IMR-90 (cell line): Measurements from ENCODE around the gene DZIP1L. TPM values are rescaled to one million over a fixed set of nuclear protein-coding genes. Genes with fewer than 3 reads are reported as not detected.

Experiments
- ATAC-seq: fragments of 200-7000 bp; cut with Tn5 transposase; 2 replicates; pipeline ENCODE4 v1.9.1; 2020; ENCODE audit warnings: low read depth, mild to moderate bottlenecking, moderate library complexity
- BruUV-seq: library from RNA; stranded (reverse); fragments of 400-500 nt; replicated peaks from 2 replicates; lab custom pipeline; 2021; lab: Mats Ljungman, UMichigan
- CTCF ChIA-PET: fragments of 300-600 bp; formaldehyde crosslinking; extraction: SDS; loops from one replicate; lab custom pipeline; 2021; ENCODE audit warnings: antibody characterized with exemption; lab: Yijun Ruan, JAX
- POLR2A ChIA-PET: fragments of 300-600 bp; sonication (Branson Sonifier 250); formaldehyde crosslinking; loops from one replicate; lab custom pipeline; 2022; ENCODE audit warnings: antibody characterized with exemption; ENCODE audit not compliant: unreplicated experiment; lab: Charles Lee
- DNase-seq: peaks from one replicate; pipeline ENCODE4 v3.0.0; 2013
- H2AFZ ChIP-seq: replicated peaks from 2 replicates; pipeline ENCODE3; 2013; ENCODE audit warnings: low read length, mild to moderate bottlenecking; ENCODE audit not compliant: poor library complexity
- H2AK5ac ChIP-seq: 2 replicates; pipeline ENCODE4 v1.6.1; 2013; ENCODE audit warnings: low read depth, low read length, inconsistent platforms
- H2AK9ac ChIP-seq: replicated peaks from 2 replicates; pipeline ENCODE3; 2013; ENCODE audit warnings: mild to moderate bottlenecking, low read depth, low read length, moderate library complexity; ENCODE audit not compliant: poor library complexity
- H2BK120ac ChIP-seq: 2 replicates; pipeline ENCODE4 v1.6.1; 2013; ENCODE audit warnings: low read depth, low read length, inconsistent platforms
- H2BK15ac ChIP-seq: 3 replicates; pipeline ENCODE4 v1.6.1; 2013; ENCODE audit warnings: low read depth, low read length, inconsistent platforms
- H2BK20ac ChIP-seq: 2 replicates; pipeline ENCODE4 v1.6.1; 2013; ENCODE audit warnings: low read depth, mild to moderate bottlenecking, inconsistent platforms, low read length, moderate library complexity
- H2BK5ac ChIP-seq: 2 replicates; pipeline ENCODE4 v1.6.1; 2013; ENCODE audit warnings: mild to moderate bottlenecking, low read depth, low read length, inconsistent platforms; ENCODE audit not compliant: poor library complexity, severe bottlenecking
- H3K14ac ChIP-seq: replicated peaks from 2 replicates; pipeline ENCODE4 v1.6.1; 2013; ENCODE audit warnings: low read depth, low read length, inconsistent platforms
- H3K18ac ChIP-seq: 2 replicates; pipeline ENCODE4 v1.6.1; 2013; ENCODE audit warnings: low read depth, low read length, control low read depth
- H3K23ac ChIP-seq: 2 replicates; pipeline ENCODE4 v1.6.1; 2013; ENCODE audit warnings: low read depth, low read length, inconsistent platforms
- H3K27ac ChIP-seq: 2 replicates; pipeline ENCODE4 v1.5.1; 2013; ENCODE audit warnings: mild to moderate bottlenecking, control low read depth, low read length; ENCODE audit not compliant: insufficient read depth
- H3K27me3 ChIP-seq: 2 replicates; pipeline ENCODE4 v1.6.1; 2013; ENCODE audit warnings: low read length; ENCODE audit not compliant: control insufficient read depth, insufficient read depth
- H3K36me3 ChIP-seq: 2 replicates; pipeline ENCODE4 v1.6.1; 2013; ENCODE audit warnings: low read length, mixed read lengths; ENCODE audit not compliant: control insufficient read depth, insufficient read depth
- H3K4ac ChIP-seq: 2 replicates; pipeline ENCODE4 v1.6.1; 2013; ENCODE audit warnings: low read depth, low read length, inconsistent platforms
- H3K4me1 ChIP-seq: 2 replicates; pipeline ENCODE4 v1.6.1; 2013; ENCODE audit warnings: low read length, mixed read lengths; ENCODE audit not compliant: control insufficient read depth, insufficient read depth
- H3K4me2 ChIP-seq: 2 replicates; pipeline ENCODE4 v1.6.1; 2013; ENCODE audit warnings: low read depth, mild to moderate bottlenecking, control low read depth, low read length, moderate library complexity
- H3K4me3 ChIP-seq: 2 replicates; pipeline ENCODE4 v1.5.1; 2013; ENCODE audit warnings: low read depth, mild to moderate bottlenecking, control low read depth, low read length, moderate library complexity; ENCODE audit not compliant: insufficient read depth
- H3K56ac ChIP-seq: 2 replicates; pipeline ENCODE4 v1.6.1; 2013; ENCODE audit warnings: low read length, inconsistent platforms; ENCODE audit not compliant: insufficient read depth; ENCODE audit errors: extremely low read depth
- H3K79me1 ChIP-seq, 2 experiments: 2 replicates each; pipeline ENCODE4 v1.6.1; 2013; ENCODE audit warnings: low read length in 2 of 2, inconsistent platforms in 1 of 2, low read depth in 1 of 2
- H3K9ac ChIP-seq: 2 replicates; pipeline ENCODE4 v1.6.1; 2013; ENCODE audit warnings: low read depth, low read length, control low read depth
- H3K9me1 ChIP-seq: 2 replicates; pipeline ENCODE4 v1.6.1; 2013; ENCODE audit warnings: low read length, inconsistent platforms; ENCODE audit not compliant: insufficient read depth
- H3K9me3 ChIP-seq: 2 replicates; pipeline ENCODE4 v1.6.1; 2013; ENCODE audit warnings: low read length; ENCODE audit not compliant: control insufficient read depth, insufficient read depth
- H4K20me1 ChIP-seq: 2 replicates; pipeline ENCODE4 v1.6.1; 2013; ENCODE audit warnings: low read length, inconsistent platforms; ENCODE audit not compliant: insufficient read depth
- H4K5ac ChIP-seq: 2 replicates; pipeline ENCODE4 v1.6.1; 2013; ENCODE audit warnings: mild to moderate bottlenecking, low read depth, low read length, control low read depth
- H4K8ac ChIP-seq, 2 experiments: 2 replicates each; pipeline ENCODE4 v1.6.1; 2013; ENCODE audit warnings: low read depth in 2 of 2, low read length in 2 of 2, control low read depth in 1 of 2, inconsistent platforms in 1 of 2
- H4K91ac ChIP-seq: 2 replicates; pipeline ENCODE4 v1.6.1; 2013; ENCODE audit warnings: low read depth, low read length, inconsistent platforms; ENCODE audit not compliant: insufficient read depth
- BHLHE40 ChIP-seq: fragments of 150-350 bp; IDR thresholded peaks from 2 replicates; pipeline ENCODE4 v1.6.1; 2016; ENCODE audit warnings: mild to moderate bottlenecking, low read depth, low read length
- CEBPB ChIP-seq: IDR thresholded peaks from 2 replicates; pipeline ENCODE4 v1.6.1; 2012; ENCODE audit warnings: low read depth, low read length, improper control_type of control experiment
- CHD1 ChIP-seq: IDR thresholded peaks from 2 replicates; pipeline ENCODE4 v1.6.1; 2012; ENCODE audit warnings: low read depth, low read length, improper control_type of control experiment
- CTCF ChIP-seq: conservative IDR thresholded peaks from 2 replicates; pipeline ENCODE4 v1.5.1; 2012; ENCODE audit warnings: mild to moderate bottlenecking, low read depth, low read length, improper control_type of control experiment
- ELK1 ChIP-seq: fragments of 150-350 bp; IDR thresholded peaks from 2 replicates; pipeline ENCODE4 v1.6.1; 2016; ENCODE audit warnings: low read depth, mild to moderate bottlenecking, low read length, moderate library complexity, borderline replicate concordance
- FOS ChIP-seq: fragments of 150-350 bp; IDR thresholded peaks from 2 replicates; pipeline ENCODE4 v1.6.1; 2016; ENCODE audit warnings: low read depth, low read length
- MAFK ChIP-seq: IDR thresholded peaks from 2 replicates; pipeline ENCODE4 v1.6.1; 2012; ENCODE audit warnings: low read depth, low read length, improper control_type of control experiment
- MAZ ChIP-seq: IDR thresholded peaks from 2 replicates; pipeline ENCODE4 v1.6.1; 2012; ENCODE audit warnings: low read depth, mild to moderate bottlenecking, low read length, improper control_type of control experiment, moderate library complexity, borderline replicate concordance
- MXI1 ChIP-seq: IDR thresholded peaks from 2 replicates; pipeline ENCODE4 v1.6.1; 2012; ENCODE audit warnings: low read depth, mild to moderate bottlenecking, low read length, moderate library complexity, borderline replicate concordance
- NFE2L2 ChIP-seq: fragments of 150-350 bp; IDR thresholded peaks from 2 replicates; pipeline ENCODE4 v1.6.1; 2016; ENCODE audit warnings: low read depth, mild to moderate bottlenecking, low read length
- POLR2A ChIP-seq: IDR thresholded peaks from 2 replicates; pipeline ENCODE4 v1.6.1; 2012; ENCODE audit warnings: mild to moderate bottlenecking, low read depth, low read length
- RAD21 ChIP-seq: IDR thresholded peaks from 2 replicates; pipeline ENCODE4 v1.6.1; 2012; ENCODE audit warnings: low read length, improper control_type of control experiment
- RCOR1 ChIP-seq: IDR thresholded peaks from 2 replicates; pipeline ENCODE4 v1.6.1; 2012; ENCODE audit warnings: mild to moderate bottlenecking, low read length, improper control_type of control experiment; ENCODE audit not compliant: insufficient replicate concordance
- RFX5 ChIP-seq: IDR thresholded peaks from 2 replicates; pipeline ENCODE4 v1.8.0; 2012; ENCODE audit warnings: low read depth, mild to moderate bottlenecking, low read length, moderate library complexity
- USF2 ChIP-seq: fragments of 150-350 bp; IDR thresholded peaks from 2 replicates; pipeline ENCODE4 v1.6.1; 2017; ENCODE audit warnings: mild to moderate bottlenecking, antibody characterized with exemption, low read length, low read depth
- WGBS, 2 experiments: methylation state at CpG; one replicate each; pipeline versions ENCODE4 v1.1.5 to v1.1.7; 2013; ENCODE audit warnings: missing lambda C conversion rate in 2 of 2; ENCODE audit not compliant: insufficient read length in 1 of 2; ENCODE audit errors: extremely low coverage in 2 of 2; 5-methylcytosine and 5-hydroxymethylcytosine counted together
- dilution Hi-C: fragments of 300-500 bp; cut with HindIII; formaldehyde crosslinking; loops from one replicate; pipeline ENCODE4 v1.14.3; 2018; ENCODE audit warnings: low sequenced_read_pairs; ENCODE audit not compliant: unreplicated experiment
- in situ Hi-C: fragments of 300-500 bp; cut with MboI; formaldehyde crosslinking; loops from 3 replicates; pipeline ENCODE4 v1.14.3; 2019; ENCODE audit warnings: low sequenced_read_pairs, inconsistent platforms, mixed read lengths
- intact Hi-C: fragments of 100-400 bp; cut with micrococcal nuclease; formaldehyde crosslinking; loops from 2 replicates; pipeline ENCODE4 v1.10.0; 2022
- polyA plus RNA-seq, 3 experiments: library from polyadenylated mRNA; depleted of rRNA; stranded (reverse); fragments of >200 nt; gene quantifications; 2 replicates each; pipeline ENCODE4 v1.2.3, GENCODE V29; 2012; ENCODE audit warnings: low replicate concordance in 1 of 3
- total RNA-seq: library from RNA; depleted of rRNA; stranded (reverse); fragments of >200 nt; gene quantifications from 2 replicates; pipeline ENCODE4 v1.2.3, GENCODE V29; 2012

The DZIP1L gene
- total and polyA plus RNA-seq, 2 of the 4 experiments (the other 2 are of a cell fraction), result 12.9 to 14.7 TPM

GRCh38 chr3:138127636-138128365 lies 12.4 kb upstream of the DZIP1L start:
- H3K4me3 ChIP-seq, result no peak overlapping the region
- ChIA-PET POLR2A (interaction anchor here (0.6 kb wide), 1 partner anchor 13 kb away, joined by 3 read pairs; no protein-coding TSS in a partner anchor), CTCF (interaction anchor here (1.1 kb wide), 1 partner anchor 28 kb away, joined by 3 read pairs; no protein-coding TSS in a partner anchor)
- H3K14ac ChIP-seq, result no peak overlapping the region
- H3K9ac ChIP-seq, result no peak overlapping the region
- no peak overlapping the region for H2AK5ac ChIP-seq
- H2BK15ac ChIP-seq, result no peak overlapping the region
- dilution Hi-C loops, result no loop called here
- no peak overlapping the region for H3K18ac ChIP-seq
- ATAC-seq, result no peak
- H4K8ac ChIP-seq, result no peak overlapping the region
- H3K27me3 ChIP-seq, result peaks cover 6% of the 10 kb centered on the region
- H4K91ac ChIP-seq, result no peak overlapping the region
- no peak for DNase-seq
- no peak overlapping the region for H4K5ac ChIP-seq
- H3K4ac ChIP-seq, result no peak overlapping the region
- H2AK9ac ChIP-seq, result no peak overlapping the region
- no TSS peak for BruUV-seq
- H3K4me2 ChIP-seq, result no peak overlapping the region
- no peak overlapping the region for H3K23ac ChIP-seq
- 83% methylated on average over 1 of the region's 1 CpG; no CpG with 5 or more reads in 1 of the 2 experiments for WGBS, 2 experiments
- no peak overlapping the region for H2BK5ac ChIP-seq
- no peaks in the 10 kb centered on the region for H3K79me1 ChIP-seq
- H3K9me1 ChIP-seq, result peaks cover 6% of the 10 kb centered on the region
- no peaks in the 10 kb centered on the region for H4K20me1 ChIP-seq
- no peaks in the 10 kb centered on the region for H3K36me3 ChIP-seq
- peaks cover 11% of the 10 kb centered on the region for H3K4me1 ChIP-seq
- H2BK120ac ChIP-seq, result no peak overlapping the region
- H3K27ac ChIP-seq, result no peak overlapping the region
- H3K56ac ChIP-seq, result no peak overlapping the region
- no peak overlapping the region for H2BK20ac ChIP-seq
- H3K9me3 ChIP-seq, result no peaks in the 10 kb centered on the region; the same call in 1 of the 2 replicates
- no peak overlapping the region for H2AFZ ChIP-seq
- in situ Hi-C loops, result no loop called here
- intact Hi-C loops, result no loop called here
- TF ChIP-seq ELK1 (no peak), RAD21 (no peak), NFE2L2 (no peak), CEBPB (no peak), MXI1 (no peak), BHLHE40 (no peak), FOS (no peak), RCOR1 (no peak), CTCF (no peak), USF2 (no peak), RFX5 (no peak), MAFK (no peak), CHD1 (no peak), POLR2A (no peak), MAZ (no peak)
